DOHH2 (cell line): ENCODE results near the gene CD209.

Experiments
- H3F3A ChIP-seq: fragments of 200-600 bp; sonication (generic), shearing (Covaris generic); 2 replicates; pipeline ENCODE4 v1.6.0; 2016; ENCODE audit warnings: antibody characterized with exemption, mild to moderate bottlenecking; ENCODE audit not compliant: control insufficient read depth, insufficient read depth
- H3K27ac ChIP-seq: fragments of 200-600 bp; sonication (generic); 2 replicates; pipeline ENCODE4 v1.5.1; 2014; ENCODE audit warnings: low read depth, mild to moderate bottlenecking, low read length, moderate library complexity
- H3K27me3 ChIP-seq: fragments of 200-600 bp; sonication (generic); 2 replicates; pipeline ENCODE4 v1.6.1; 2014; ENCODE audit warnings: mild to moderate bottlenecking, low read length, mixed read lengths; ENCODE audit not compliant: control insufficient read depth
- H3K36me3 ChIP-seq: fragments of 200-600 bp; sonication (generic); 2 replicates; pipeline ENCODE4 v1.6.1; 2014; ENCODE audit warnings: mild to moderate bottlenecking, low read length, moderate library complexity, mixed read lengths; ENCODE audit not compliant: control insufficient read depth
- H3K4me1 ChIP-seq: fragments of 200-600 bp; sonication (generic); 2 replicates; pipeline ENCODE4 v1.6.1; 2014; ENCODE audit warnings: mild to moderate bottlenecking, low read length, mixed read lengths; ENCODE audit not compliant: control insufficient read depth
- H3K4me2 ChIP-seq: fragments of 200-600 bp; sonication (generic); 2 replicates; pipeline ENCODE4 v1.6.0; 2014; ENCODE audit warnings: mild to moderate bottlenecking, low read length, moderate library complexity
- H3K4me3 ChIP-seq: fragments of 200-600 bp; sonication (generic); 2 replicates; pipeline ENCODE4 v1.5.1; 2014; ENCODE audit warnings: mild to moderate bottlenecking, low read length, mixed read lengths
- H3K79me2 ChIP-seq: fragments of 200-600 bp; sonication (generic); 2 replicates; pipeline ENCODE4 v1.6.1; 2014; ENCODE audit warnings: mild to moderate bottlenecking, low read length, mixed read lengths; ENCODE audit not compliant: control insufficient read depth
- H3K9me2 ChIP-seq: fragments of 200-600 bp; sonication (generic); replicated peaks from 2 replicates; pipeline ENCODE4 v1.6.1; 2014; ENCODE audit warnings: mild to moderate bottlenecking, low read length, mixed read lengths; ENCODE audit not compliant: control insufficient read depth
- H3K9me3 ChIP-seq: fragments of 200-600 bp; sonication (generic); 2 replicates; pipeline ENCODE4 v1.6.1; 2014; ENCODE audit warnings: antibody characterized with exemption, low read length, mixed read lengths; ENCODE audit not compliant: control insufficient read depth, insufficient read depth
- H4K20me1 ChIP-seq: fragments of 200-600 bp; sonication (generic); 2 replicates; pipeline ENCODE4 v1.6.0; 2014; ENCODE audit warnings: low read depth, mild to moderate bottlenecking, antibody characterized with exemption, low read length, moderate library complexity; ENCODE audit not compliant: control insufficient read depth, insufficient read depth
- EZH2phosphoT487 ChIP-seq: fragments of 200-600 bp; sonication (generic); IDR thresholded peaks from 2 replicates; pipeline ENCODE4 v1.6.1; 2017; ENCODE audit warnings: borderline replicate concordance, mild to moderate bottlenecking, antibody characterized with exemption, low read length, moderate library complexity, mixed read lengths
- TF ChIP-seq, protein P1 (sequence below): fragments of 200-600 bp; sonication (generic); IDR thresholded peaks from one replicate; pipeline ENCODE4 v1.5.1; 2014; ENCODE audit warnings: antibody characterized with exemption, mild to moderate bottlenecking, low read depth, low read length; ENCODE audit not compliant: poor library complexity, severe bottlenecking

CD209 gene

DNA sequence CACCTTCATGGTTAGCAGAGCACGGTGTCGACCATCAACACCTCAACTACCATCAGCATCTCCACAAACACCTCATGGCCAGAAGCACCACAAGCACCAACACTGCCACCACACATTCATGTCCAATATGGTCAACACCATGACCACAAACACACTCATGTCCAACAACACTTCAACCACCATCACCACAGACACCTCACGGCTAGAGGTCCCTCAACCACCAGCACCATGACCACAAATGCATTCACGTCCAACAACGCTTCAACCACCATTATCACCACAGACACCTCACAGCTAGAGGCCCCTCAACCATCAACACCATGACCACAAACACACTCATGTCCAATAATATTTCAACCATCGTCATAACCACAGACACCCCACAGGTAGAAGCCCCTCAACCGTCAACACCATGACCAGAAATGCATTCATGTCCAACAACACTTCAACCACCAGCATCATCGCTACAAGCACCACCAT is 56.5 kb downstream of the CD209 start:
- Histone ChIP-seq H3K4me2 (no peak overlapping the region), H3K79me2 (no peaks in the 10 kb centered on the region), H4K20me1 (no peaks in the 10 kb centered on the region), H3F3A (no peaks in the 10 kb centered on the region), H3K9me3 (no peaks in the 10 kb centered on the region), H3K27ac (no peak overlapping the region), H3K4me1 (no peaks in the 10 kb centered on the region; the same call in 1 of the 2 replicates), H3K4me3 (no peak overlapping the region), H3K9me2 (no peaks in the 10 kb centered on the region), H3K27me3 (peaks cover 12% of the 10 kb centered on the region), H3K36me3 (no peaks in the 10 kb centered on the region)
- TF ChIP-seq, protein P1, sequence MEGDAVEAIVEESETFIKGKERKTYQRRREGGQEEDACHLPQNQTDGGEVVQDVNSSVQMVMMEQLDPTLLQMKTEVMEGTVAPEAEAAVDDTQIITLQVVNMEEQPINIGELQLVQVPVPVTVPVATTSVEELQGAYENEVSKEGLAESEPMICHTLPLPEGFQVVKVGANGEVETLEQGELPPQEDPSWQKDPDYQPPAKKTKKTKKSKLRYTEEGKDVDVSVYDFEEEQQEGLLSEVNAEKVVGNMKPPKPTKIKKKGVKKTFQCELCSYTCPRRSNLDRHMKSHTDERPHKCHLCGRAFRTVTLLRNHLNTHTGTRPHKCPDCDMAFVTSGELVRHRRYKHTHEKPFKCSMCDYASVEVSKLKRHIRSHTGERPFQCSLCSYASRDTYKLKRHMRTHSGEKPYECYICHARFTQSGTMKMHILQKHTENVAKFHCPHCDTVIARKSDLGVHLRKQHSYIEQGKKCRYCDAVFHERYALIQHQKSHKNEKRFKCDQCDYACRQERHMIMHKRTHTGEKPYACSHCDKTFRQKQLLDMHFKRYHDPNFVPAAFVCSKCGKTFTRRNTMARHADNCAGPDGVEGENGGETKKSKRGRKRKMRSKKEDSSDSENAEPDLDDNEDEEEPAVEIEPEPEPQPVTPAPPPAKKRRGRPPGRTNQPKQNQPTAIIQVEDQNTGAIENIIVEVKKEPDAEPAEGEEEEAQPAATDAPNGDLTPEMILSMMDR: no peak
- TF ChIP-seq EZH2phosphoT487: no peak
